Panc1 (cell line): Measurements from ENCODE around the gene SNTG2.

ENCODE experiments used
- TCF7L2 ChIP-seq: IDR thresholded peaks from 2 replicates; pipeline ENCODE4 v1.6.1; 2011; ENCODE audit warnings: mild to moderate bottlenecking, low read depth, low read length, inconsistent platforms
- TF ChIP-seq, protein P1 (sequence below): fragments of 450-650 bp; IDR thresholded peaks from 2 replicates; pipeline ENCODE4 v1.5.1; 2017; ENCODE audit warnings: mild to moderate bottlenecking
- TF ChIP-seq, protein P2 (sequence below), 2 experiments: IDR thresholded peaks; 2 replicates each; pipeline ENCODE4 v1.6.1; 2011 to 2012; ENCODE audit warnings: low read depth in 2 of 2, control low read depth in 1 of 2, low read length in 1 of 2, mild to moderate bottlenecking in 1 of 2, moderate library complexity in 1 of 2; ENCODE audit not compliant: insufficient read depth in 1 of 2

DNA sequence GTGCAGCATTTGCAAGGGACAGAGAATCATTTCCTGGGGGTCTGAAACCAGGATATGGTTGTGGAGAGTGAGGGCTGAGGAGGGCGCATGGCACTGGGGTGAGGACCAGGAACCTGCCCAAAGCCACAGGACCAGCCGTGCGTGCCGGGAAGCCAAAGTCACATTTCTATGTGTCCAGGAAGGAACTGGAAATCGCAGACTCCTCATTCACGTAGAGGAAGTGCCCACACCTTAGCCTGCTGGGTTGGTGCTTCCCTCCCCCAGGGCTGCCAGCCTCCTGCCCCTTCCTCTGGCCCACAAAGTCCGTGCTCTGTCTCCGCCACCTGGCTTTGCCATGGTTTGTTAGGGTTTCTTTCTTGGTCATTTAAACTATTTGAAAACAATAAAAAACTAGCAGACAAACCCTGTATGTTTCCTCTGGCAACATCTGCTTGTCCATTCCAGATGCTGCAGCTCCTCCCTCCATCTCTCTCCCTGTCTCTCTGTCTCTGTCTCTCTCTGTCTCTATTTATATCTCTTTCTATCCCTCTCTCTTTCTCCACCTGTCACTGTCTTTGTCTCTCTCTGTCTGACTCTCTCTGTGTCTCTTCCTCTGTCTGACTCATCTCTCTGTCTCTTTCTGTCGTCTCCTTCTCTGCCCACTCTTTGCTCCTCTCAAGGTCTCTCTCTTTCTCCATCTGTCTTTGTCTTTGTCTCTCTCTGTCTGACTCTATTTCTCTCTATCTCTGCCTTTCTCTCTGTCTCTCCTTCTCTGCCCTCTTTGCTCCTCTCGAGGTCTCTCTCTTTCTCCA is 299.4 kb downstream of the SNTG2 start:
- TF ChIP-seq, protein P1, sequence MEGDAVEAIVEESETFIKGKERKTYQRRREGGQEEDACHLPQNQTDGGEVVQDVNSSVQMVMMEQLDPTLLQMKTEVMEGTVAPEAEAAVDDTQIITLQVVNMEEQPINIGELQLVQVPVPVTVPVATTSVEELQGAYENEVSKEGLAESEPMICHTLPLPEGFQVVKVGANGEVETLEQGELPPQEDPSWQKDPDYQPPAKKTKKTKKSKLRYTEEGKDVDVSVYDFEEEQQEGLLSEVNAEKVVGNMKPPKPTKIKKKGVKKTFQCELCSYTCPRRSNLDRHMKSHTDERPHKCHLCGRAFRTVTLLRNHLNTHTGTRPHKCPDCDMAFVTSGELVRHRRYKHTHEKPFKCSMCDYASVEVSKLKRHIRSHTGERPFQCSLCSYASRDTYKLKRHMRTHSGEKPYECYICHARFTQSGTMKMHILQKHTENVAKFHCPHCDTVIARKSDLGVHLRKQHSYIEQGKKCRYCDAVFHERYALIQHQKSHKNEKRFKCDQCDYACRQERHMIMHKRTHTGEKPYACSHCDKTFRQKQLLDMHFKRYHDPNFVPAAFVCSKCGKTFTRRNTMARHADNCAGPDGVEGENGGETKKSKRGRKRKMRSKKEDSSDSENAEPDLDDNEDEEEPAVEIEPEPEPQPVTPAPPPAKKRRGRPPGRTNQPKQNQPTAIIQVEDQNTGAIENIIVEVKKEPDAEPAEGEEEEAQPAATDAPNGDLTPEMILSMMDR, result no peak
- TF ChIP-seq TCF7L2, result no peak
- TF ChIP-seq, protein P2, sequence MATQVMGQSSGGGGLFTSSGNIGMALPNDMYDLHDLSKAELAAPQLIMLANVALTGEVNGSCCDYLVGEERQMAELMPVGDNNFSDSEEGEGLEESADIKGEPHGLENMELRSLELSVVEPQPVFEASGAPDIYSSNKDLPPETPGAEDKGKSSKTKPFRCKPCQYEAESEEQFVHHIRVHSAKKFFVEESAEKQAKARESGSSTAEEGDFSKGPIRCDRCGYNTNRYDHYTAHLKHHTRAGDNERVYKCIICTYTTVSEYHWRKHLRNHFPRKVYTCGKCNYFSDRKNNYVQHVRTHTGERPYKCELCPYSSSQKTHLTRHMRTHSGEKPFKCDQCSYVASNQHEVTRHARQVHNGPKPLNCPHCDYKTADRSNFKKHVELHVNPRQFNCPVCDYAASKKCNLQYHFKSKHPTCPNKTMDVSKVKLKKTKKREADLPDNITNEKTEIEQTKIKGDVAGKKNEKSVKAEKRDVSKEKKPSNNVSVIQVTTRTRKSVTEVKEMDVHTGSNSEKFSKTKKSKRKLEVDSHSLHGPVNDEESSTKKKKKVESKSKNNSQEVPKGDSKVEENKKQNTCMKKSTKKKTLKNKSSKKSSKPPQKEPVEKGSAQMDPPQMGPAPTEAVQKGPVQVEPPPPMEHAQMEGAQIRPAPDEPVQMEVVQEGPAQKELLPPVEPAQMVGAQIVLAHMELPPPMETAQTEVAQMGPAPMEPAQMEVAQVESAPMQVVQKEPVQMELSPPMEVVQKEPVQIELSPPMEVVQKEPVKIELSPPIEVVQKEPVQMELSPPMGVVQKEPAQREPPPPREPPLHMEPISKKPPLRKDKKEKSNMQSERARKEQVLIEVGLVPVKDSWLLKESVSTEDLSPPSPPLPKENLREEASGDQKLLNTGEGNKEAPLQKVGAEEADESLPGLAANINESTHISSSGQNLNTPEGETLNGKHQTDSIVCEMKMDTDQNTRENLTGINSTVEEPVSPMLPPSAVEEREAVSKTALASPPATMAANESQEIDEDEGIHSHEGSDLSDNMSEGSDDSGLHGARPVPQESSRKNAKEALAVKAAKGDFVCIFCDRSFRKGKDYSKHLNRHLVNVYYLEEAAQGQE (IDR thresholded peaks at IDR 0.05; ENCODE audit: insufficient read depth in 1 of 2, low read depth in 2 of 2, low read length in 1 of 2), result no peak
